HepG2 (cell line): Measurements from ENCODE around the gene LANCL2.

ENCODE experiments used
- EP300 ChIP-seq, 3 experiments: sonication (generic) in 1 of 3; formaldehyde crosslinking in 1 of 3; IDR thresholded peaks; 2 replicates each; pipeline versions ENCODE4 v1.5.1 to v1.6.1; 2011 to 2020; ENCODE audit warnings: low read depth in 2 of 3, low read length in 2 of 3, borderline replicate concordance in 1 of 3, improper control_type of control experiment in 1 of 3, mild to moderate bottlenecking in 1 of 3, missing genetic modification reagents in 1 of 3, moderate library complexity in 1 of 3
- GPN1 ChIP-seq: sonication (generic); formaldehyde crosslinking; IDR thresholded peaks from 2 replicates; pipeline ENCODE4 v1.5.1; 2020; ENCODE audit warnings: missing genetic modification reagents, borderline replicate concordance
- HDAC2 ChIP-seq: sonication (generic); formaldehyde crosslinking; IDR thresholded peaks from 2 replicates; pipeline ENCODE4 v1.4.0; 2020; ENCODE audit warnings: missing genetic modification reagents
- HNRNPUL1 ChIP-seq: fragments of 200-400 bp; formaldehyde crosslinking; IDR thresholded peaks from 2 replicates; pipeline ENCODE4 v1.6.1; 2017; ENCODE audit warnings: low read depth, mild to moderate bottlenecking, low read length, moderate library complexity
- NFIC ChIP-seq: IDR thresholded peaks from 2 replicates; pipeline ENCODE4 v1.6.1; 2012; ENCODE audit warnings: mild to moderate bottlenecking, low read length, inconsistent platforms
- POLR2A ChIP-seq, 2 experiments: IDR thresholded peaks; 2 replicates each; pipeline ENCODE4 v1.6.1; 2011; ENCODE audit warnings: low read depth in 2 of 2, low read length in 2 of 2, mild to moderate bottlenecking in 1 of 2, moderate library complexity in 1 of 2; ENCODE audit not compliant: insufficient read depth in 1 of 2
- POLR2AphosphoS5 ChIP-seq: IDR thresholded peaks from 2 replicates; pipeline ENCODE4 v1.6.1; 2012; ENCODE audit warnings: low read depth, low read length
- RBM39 ChIP-seq: fragments of 200-400 bp; formaldehyde crosslinking; IDR thresholded peaks from one replicate; pipeline ENCODE4 v1.6.1; 2018; ENCODE audit warnings: antibody characterized with exemption, mild to moderate bottlenecking, low read depth, low read length; ENCODE audit not compliant: poor library complexity, severe bottlenecking
- ZFX ChIP-seq: sonication (generic); formaldehyde crosslinking; IDR thresholded peaks from 2 replicates; pipeline ENCODE4 v1.4.0; 2020; ENCODE audit warnings: mild to moderate bottlenecking, low read depth, missing genetic modification reagents, moderate library complexity
- ZNF121 ChIP-seq: sonication (generic); formaldehyde crosslinking; IDR thresholded peaks from 2 replicates; pipeline ENCODE4 v1.5.0; 2020; ENCODE audit warnings: mild to moderate bottlenecking, missing genetic modification reagents
- TF ChIP-seq, protein P1 (sequence below): sonication (generic); formaldehyde crosslinking; IDR thresholded peaks from 2 replicates; pipeline ENCODE4 v1.5.0; 2020; ENCODE audit warnings: mild to moderate bottlenecking, missing genetic modification reagents, moderate library complexity
- TF ChIP-seq, protein P2 (sequence below): sonication (generic); formaldehyde crosslinking; IDR thresholded peaks from 2 replicates; pipeline ENCODE4 v1.4.0; 2020; ENCODE audit warnings: low read depth, missing genetic modification reagents
- TF ChIP-seq, protein P3 (sequence below): IDR thresholded peaks from 2 replicates; pipeline ENCODE4 v1.6.1; 2012; ENCODE audit warnings: inconsistent platforms
- TF ChIP-seq, protein P4 (sequence below): sonication (generic); formaldehyde crosslinking; conservative IDR thresholded peaks from 2 replicates; pipeline ENCODE4 v1.4.0; 2020; ENCODE audit warnings: missing genetic modification reagents

DNA sequence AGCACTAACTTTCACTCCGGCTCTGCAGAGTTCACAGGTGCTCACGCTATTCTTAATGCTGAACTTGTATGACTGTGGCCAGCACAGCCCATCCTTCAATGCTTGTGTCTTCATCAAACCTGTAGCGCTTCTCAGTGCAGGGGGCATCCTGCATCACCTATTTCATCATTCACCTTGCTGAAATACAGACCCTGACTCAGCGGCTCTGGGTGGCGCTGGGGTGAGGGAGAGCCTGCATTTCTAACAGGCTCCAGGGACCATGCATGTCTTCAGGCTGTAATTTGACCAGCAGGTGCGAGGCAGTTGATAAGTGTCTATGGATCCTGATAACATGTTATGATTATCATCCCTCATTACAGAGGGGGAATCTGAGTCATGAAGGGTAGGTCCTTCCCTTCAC, 117.9 kb downstream of the LANCL2 start:
- TF ChIP-seq EP300 (IDR thresholded peaks at IDR 0.05; ENCODE audit: low read depth in 2 of 2, low read length in 2 of 2) (no peak), EP300 (CRISPR knock-in tag; IDR thresholded peaks at IDR 0.05; ENCODE audit: borderline replicate concordance) (no peak), POLR2A (IDR thresholded peaks at IDR 0.05; ENCODE audit: insufficient read depth in 1 of 2, low read depth in 2 of 2, low read length in 2 of 2) (no peak), HNRNPUL1 (no peak), ZNF121 (no peak), NFIC (no peak), POLR2AphosphoS5 (no peak), RBM39 (no peak), ZFX (CRISPR knock-in tag) (no peak), GPN1 (CRISPR knock-in tag) (no peak), HDAC2 (CRISPR knock-in tag) (no peak)
- TF ChIP-seq, protein P1, sequence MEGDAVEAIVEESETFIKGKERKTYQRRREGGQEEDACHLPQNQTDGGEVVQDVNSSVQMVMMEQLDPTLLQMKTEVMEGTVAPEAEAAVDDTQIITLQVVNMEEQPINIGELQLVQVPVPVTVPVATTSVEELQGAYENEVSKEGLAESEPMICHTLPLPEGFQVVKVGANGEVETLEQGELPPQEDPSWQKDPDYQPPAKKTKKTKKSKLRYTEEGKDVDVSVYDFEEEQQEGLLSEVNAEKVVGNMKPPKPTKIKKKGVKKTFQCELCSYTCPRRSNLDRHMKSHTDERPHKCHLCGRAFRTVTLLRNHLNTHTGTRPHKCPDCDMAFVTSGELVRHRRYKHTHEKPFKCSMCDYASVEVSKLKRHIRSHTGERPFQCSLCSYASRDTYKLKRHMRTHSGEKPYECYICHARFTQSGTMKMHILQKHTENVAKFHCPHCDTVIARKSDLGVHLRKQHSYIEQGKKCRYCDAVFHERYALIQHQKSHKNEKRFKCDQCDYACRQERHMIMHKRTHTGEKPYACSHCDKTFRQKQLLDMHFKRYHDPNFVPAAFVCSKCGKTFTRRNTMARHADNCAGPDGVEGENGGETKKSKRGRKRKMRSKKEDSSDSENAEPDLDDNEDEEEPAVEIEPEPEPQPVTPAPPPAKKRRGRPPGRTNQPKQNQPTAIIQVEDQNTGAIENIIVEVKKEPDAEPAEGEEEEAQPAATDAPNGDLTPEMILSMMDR = no peak
- TF ChIP-seq, protein P2, sequence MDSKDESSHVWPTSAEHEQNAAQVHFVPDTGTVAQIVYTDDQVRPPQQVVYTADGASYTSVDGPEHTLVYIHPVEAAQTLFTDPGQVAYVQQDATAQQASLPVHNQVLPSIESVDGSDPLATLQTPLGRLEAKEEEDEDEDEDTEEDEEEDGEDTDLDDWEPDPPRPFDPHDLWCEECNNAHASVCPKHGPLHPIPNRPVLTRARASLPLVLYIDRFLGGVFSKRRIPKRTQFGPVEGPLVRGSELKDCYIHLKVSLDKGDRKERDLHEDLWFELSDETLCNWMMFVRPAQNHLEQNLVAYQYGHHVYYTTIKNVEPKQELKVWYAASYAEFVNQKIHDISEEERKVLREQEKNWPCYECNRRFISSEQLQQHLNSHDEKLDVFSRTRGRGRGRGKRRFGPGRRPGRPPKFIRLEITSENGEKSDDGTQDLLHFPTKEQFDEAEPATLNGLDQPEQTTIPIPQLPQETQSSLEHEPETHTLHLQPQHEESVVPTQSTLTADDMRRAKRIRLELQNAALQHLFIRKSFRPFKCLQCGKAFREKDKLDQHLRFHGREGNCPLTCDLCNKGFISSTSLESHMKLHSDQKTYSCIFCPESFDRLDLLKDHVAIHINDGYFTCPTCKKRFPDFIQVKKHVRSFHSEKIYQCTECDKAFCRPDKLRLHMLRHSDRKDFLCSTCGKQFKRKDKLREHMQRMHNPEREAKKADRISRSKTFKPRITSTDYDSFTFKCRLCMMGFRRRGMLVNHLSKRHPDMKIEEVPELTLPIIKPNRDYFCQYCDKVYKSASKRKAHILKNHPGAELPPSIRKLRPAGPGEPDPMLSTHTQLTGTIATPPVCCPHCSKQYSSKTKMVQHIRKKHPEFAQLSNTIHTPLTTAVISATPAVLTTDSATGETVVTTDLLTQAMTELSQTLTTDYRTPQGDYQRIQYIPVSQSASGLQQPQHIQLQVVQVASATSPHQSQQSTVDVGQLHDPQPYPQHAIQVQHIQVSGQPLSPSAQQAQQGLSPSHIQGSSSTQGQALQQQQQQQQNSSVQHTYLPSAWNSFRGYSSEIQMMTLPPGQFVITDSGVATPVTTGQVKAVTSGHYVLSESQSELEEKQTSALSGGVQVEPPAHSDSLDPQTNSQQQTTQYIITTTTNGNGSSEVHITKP (CRISPR knock-in tag) = no peak
- TF ChIP-seq, protein P3, sequence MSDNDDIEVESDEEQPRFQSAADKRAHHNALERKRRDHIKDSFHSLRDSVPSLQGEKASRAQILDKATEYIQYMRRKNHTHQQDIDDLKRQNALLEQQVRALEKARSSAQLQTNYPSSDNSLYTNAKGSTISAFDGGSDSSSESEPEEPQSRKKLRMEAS = no peak
- TF ChIP-seq, protein P4, sequence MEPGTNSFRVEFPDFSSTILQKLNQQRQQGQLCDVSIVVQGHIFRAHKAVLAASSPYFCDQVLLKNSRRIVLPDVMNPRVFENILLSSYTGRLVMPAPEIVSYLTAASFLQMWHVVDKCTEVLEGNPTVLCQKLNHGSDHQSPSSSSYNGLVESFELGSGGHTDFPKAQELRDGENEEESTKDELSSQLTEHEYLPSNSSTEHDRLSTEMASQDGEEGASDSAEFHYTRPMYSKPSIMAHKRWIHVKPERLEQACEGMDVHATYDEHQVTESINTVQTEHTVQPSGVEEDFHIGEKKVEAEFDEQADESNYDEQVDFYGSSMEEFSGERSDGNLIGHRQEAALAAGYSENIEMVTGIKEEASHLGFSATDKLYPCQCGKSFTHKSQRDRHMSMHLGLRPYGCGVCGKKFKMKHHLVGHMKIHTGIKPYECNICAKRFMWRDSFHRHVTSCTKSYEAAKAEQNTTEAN (CRISPR knock-in tag) = no peak
